Measurements from ENCODE around the gene GRK5.

The GRK5 gene

GRCh38 chr10:119306514-119306951 lies 99.2 kb downstream of the GRK5 start:
- Histone ChIP-seq H3K27me3 (ENCODE audit: low read depth, low read length) (no peaks in the 10 kb centered on the region), H4K20me1 (ENCODE audit: insufficient read depth, low read length) (no peaks in the 10 kb centered on the region), H3K4me3 (ENCODE audit: low read length) (peak overlapping the region; percentile 77), H3K36me3 (replicated peaks; ENCODE audit: low read depth, low read length) (no peaks in the 10 kb centered on the region), H3K27ac (ENCODE audit: low read length) (peak overlapping the region; percentile 91), H3K79me2 (ENCODE audit: low read length) (no peaks in the 10 kb centered on the region), H3K9ac (ENCODE audit: low read length) (peak overlapping the region; percentile 68), H3K4me2 (ENCODE audit: low read length) (peak overlapping the region; percentile 97), H3K4me1 (ENCODE audit: low read length) (peaks cover 52% of the 10 kb centered on the region), H3K9me3 (ENCODE audit: insufficient read depth, low read length) (no peaks in the 10 kb centered on the region), H2AFZ (ENCODE audit: low read depth, low read length) (no peak overlapping the region)
- no peak for TF ChIP-seq EZH2phosphoT487 (IDR thresholded peaks at IDR 0.05; ENCODE audit: low read depth)
- TF ChIP-seq CTCF (IDR thresholded peaks at IDR 0.05; ENCODE audit: low read depth, low read length), result peak; percentile 58

- Histone ChIP-seq H3K9ac (ENCODE audit: low read length) (peak overlapping the region; percentile 68; the same call in 1 of the 2 replicates), H3K36me3 (replicated peaks; ENCODE audit: low read depth, low read length) (no peaks in the 10 kb centered on the region), H3K4me2 (ENCODE audit: low read length) (peak overlapping the region; percentile 97), H3K4me3 (ENCODE audit: low read length) (peak overlapping the region; percentile 77), H2AFZ (ENCODE audit: low read depth, low read length) (no peak overlapping the region), H4K20me1 (ENCODE audit: insufficient read depth, low read length) (no peaks in the 10 kb centered on the region), H3K27me3 (ENCODE audit: low read depth, low read length) (no peaks in the 10 kb centered on the region), H3K27ac (ENCODE audit: low read length) (peak overlapping the region; percentile 91), H3K79me2 (ENCODE audit: low read length) (no peaks in the 10 kb centered on the region), H3K9me3 (ENCODE audit: insufficient read depth, low read length) (no peaks in the 10 kb centered on the region), H3K4me1 (ENCODE audit: low read length) (peaks cover 52% of the 10 kb centered on the region)
- TF ChIP-seq CTCF (IDR thresholded peaks at IDR 0.05; ENCODE audit: low read depth, low read length) (no peak), EZH2phosphoT487 (IDR thresholded peaks at IDR 0.05; ENCODE audit: low read depth) (no peak)
Measured at GRCh38 chr10:119306986-119307392, 99.6 kb downstream of the GRK5 start.

- Histone ChIP-seq H3K79me2 (ENCODE audit: low read length) (no peaks in the 10 kb centered on the region), H3K9ac (ENCODE audit: low read length) (no peak overlapping the region), H3K27ac (ENCODE audit: low read length) (no peak overlapping the region), H2AFZ (ENCODE audit: low read depth, low read length) (no peak overlapping the region), H4K20me1 (ENCODE audit: insufficient read depth, low read length) (0 out of 2 replicates have a peak, but pooled peaks cover 3% of the 10 kb centered on the region), H3K36me3 (replicated peaks; ENCODE audit: low read depth, low read length) (no peaks in the 10 kb centered on the region), H3K9me3 (ENCODE audit: insufficient read depth, low read length) (no peaks in the 10 kb centered on the region), H3K4me2 (ENCODE audit: low read length) (no peak overlapping the region), H3K4me3 (ENCODE audit: low read length) (no peak overlapping the region), H3K27me3 (ENCODE audit: low read depth, low read length) (no peaks in the 10 kb centered on the region), H3K4me1 (ENCODE audit: low read length) (peaks cover 57% of the 10 kb centered on the region)
- TF ChIP-seq CTCF (IDR thresholded peaks at IDR 0.05; ENCODE audit: low read depth, low read length) (no peak), EZH2phosphoT487 (IDR thresholded peaks at IDR 0.05; ENCODE audit: low read depth) (no peak)
Measured at GRCh38 chr10:119308089-119308488, 100.7 kb downstream of the GRK5 start.

GRCh38 chr10:119308551-119309422 lies 101.4 kb downstream of the GRK5 start:
- no peaks in the 10 kb centered on the region for H3K27me3 ChIP-seq (ENCODE audit: low read depth, low read length)
- no peak overlapping the region for H3K4me3 ChIP-seq (ENCODE audit: low read length)
- 0 out of 2 replicates have a peak, but pooled peaks cover 3% of the 10 kb centered on the region for H4K20me1 ChIP-seq (ENCODE audit: insufficient read depth, low read length)
- H3K36me3 ChIP-seq (replicated peaks; ENCODE audit: low read depth, low read length), result no peaks in the 10 kb centered on the region
- no peak overlapping the region for H2AFZ ChIP-seq (ENCODE audit: low read depth, low read length)
- peaks cover 64% of the 10 kb centered on the region for H3K4me1 ChIP-seq (ENCODE audit: low read length)
- H3K79me2 ChIP-seq (ENCODE audit: low read length), result no peaks in the 10 kb centered on the region
- no peaks in the 10 kb centered on the region for H3K9me3 ChIP-seq (ENCODE audit: insufficient read depth, low read length)
- peak overlapping the region; percentile 55 for H3K4me2 ChIP-seq (ENCODE audit: low read length)
- no peak overlapping the region for H3K27ac ChIP-seq (ENCODE audit: low read length)
- TF ChIP-seq CTCF (IDR thresholded peaks at IDR 0.05; ENCODE audit: low read depth, low read length) (no peak), EZH2phosphoT487 (IDR thresholded peaks at IDR 0.05; ENCODE audit: low read depth) (no peak)
- H3K9ac ChIP-seq (ENCODE audit: low read length), result no peak overlapping the region; the same call in 1 of the 2 replicates

All from OCI-LY3 (cell line).